Calu3 (cell line): ENCODE data around the gene FOXRED1. TPM values are rescaled to one million over a fixed set of nuclear protein-coding genes. Genes with fewer than 3 reads are reported as not detected.
"Not testable (repeated sequence)": the region's sequence is repeated elsewhere in the genome, so short reads cannot be mapped to it uniquely, and the experiment has no call there.

Source experiments
- BruUV-seq: library from RNA; stranded (reverse); fragments of 400-500 nt; replicated peaks from 2 replicates; lab custom pipeline; 2021; lab: Mats Ljungman, UMichigan
- CTCF ChIA-PET: fragments of 300-600 bp; sonication (Branson Sonifier 250); formaldehyde crosslinking; loops from one replicate; lab custom pipeline; 2022; ENCODE audit warnings: antibody characterized with exemption; lab: Charles Lee
- DNase-seq: peaks from one replicate; pipeline ENCODE4 v3.0.0; 2022
- H3K27ac Mint-ChIP-seq: one replicate; pipeline ENCODE4 v1.8.0; 2022; ENCODE audit warnings: mixed read lengths; ENCODE audit not compliant: unreplicated experiment
- H3K27me3 Mint-ChIP-seq: one replicate; pipeline ENCODE4 v1.8.0; 2022; ENCODE audit warnings: mixed read lengths; ENCODE audit not compliant: unreplicated experiment
- H3K36me3 Mint-ChIP-seq: one replicate; pipeline ENCODE4 v1.8.0; 2022; ENCODE audit warnings: mild to moderate bottlenecking, moderate library complexity, mixed read lengths; ENCODE audit not compliant: insufficient read depth, unreplicated experiment
- H3K4me1 Mint-ChIP-seq: one replicate; pipeline ENCODE4 v1.8.0; 2022; ENCODE audit warnings: mild to moderate bottlenecking, low read depth, mixed read lengths; ENCODE audit not compliant: unreplicated experiment
- H3K4me3 Mint-ChIP-seq: one replicate; pipeline ENCODE4 v1.8.0; 2022; ENCODE audit warnings: mild to moderate bottlenecking, low read depth, moderate library complexity, mixed read lengths; ENCODE audit not compliant: unreplicated experiment
- H3K9me3 Mint-ChIP-seq: one replicate; pipeline ENCODE4 v1.8.0; 2022; ENCODE audit warnings: low read depth, mixed read lengths; ENCODE audit not compliant: unreplicated experiment
- CTCF ChIP-seq: fragments of 200-600 bp; IDR thresholded peaks from one replicate; pipeline ENCODE4 v1.8.0; 2022; ENCODE audit warnings: antibody characterized with exemption; ENCODE audit not compliant: unreplicated experiment
- intact Hi-C: fragments of 100-400 bp; cut with micrococcal nuclease; formaldehyde crosslinking; loops from one replicate; pipeline ENCODE4 v1.10.0; 2022; ENCODE audit not compliant: unreplicated experiment
- total RNA-seq: library from RNA; stranded (reverse); gene quantifications from 2 replicates; pipeline ENCODE4 v1.2.3, GENCODE V29; 2022

FOXRED1 gene
- total RNA-seq, 1 experiment from 2014 or later, result 34.9 TPM

GRCh38 chr11:126307706-126308105 lies 38.8 kb downstream of the FOXRED1 start:
- Mint-ChIP-seq H3K27ac (no peak overlapping the region), H3K36me3 (peaks cover 19% of the 10 kb centered on the region), H3K4me1 (peaks cover 10% of the 10 kb centered on the region), H3K4me3 (no peak overlapping the region), H3K9me3 (no peaks in the 10 kb centered on the region), H3K27me3 (no peaks in the 10 kb centered on the region)
- BruUV-seq, result no TSS peak
- peak; percentile 15 for DNase-seq
- intact Hi-C loops, result loop anchor here (10.0 kb wide), 1 partner anchor 297 kb away; no protein-coding TSS in a partner anchor
- peak; percentile 17 for TF ChIP-seq CTCF
- CTCF ChIA-PET, result interaction anchor here (1.3 kb wide), 1 partner anchor 173 kb away, joined by 11 read pairs; no protein-coding TSS in a partner anchor

GRCh38 chr11:126308271-126308671 lies 39.3 kb downstream of the FOXRED1 start:
- H3K4me3 Mint-ChIP-seq, result no peak overlapping the region
- H3K36me3 Mint-ChIP-seq, result peaks cover 19% of the 10 kb centered on the region
- intact Hi-C loops, result loop anchor here (10.0 kb wide), 1 partner anchor 297 kb away; no protein-coding TSS in a partner anchor
- H3K9me3 Mint-ChIP-seq, result no peaks in the 10 kb centered on the region
- DNase-seq, result no peak
- no TSS peak for BruUV-seq
- H3K27me3 Mint-ChIP-seq, result no peaks in the 10 kb centered on the region
- CTCF ChIA-PET, result interaction anchor here (1.3 kb wide), 1 partner anchor 172 kb away, joined by 11 read pairs; no protein-coding TSS in a partner anchor
- no peak for TF ChIP-seq CTCF
- H3K27ac Mint-ChIP-seq, result no peak overlapping the region
- H3K4me1 Mint-ChIP-seq, result peaks cover 16% of the 10 kb centered on the region

GRCh38 chr11:126308771-126309170 lies 39.8 kb downstream of the FOXRED1 start:
- DNase-seq, BruUV-seq, CTCF ChIA-PET, H3K27ac Mint-ChIP-seq, H3K27me3 Mint-ChIP-seq, H3K4me3 Mint-ChIP-seq, H3K9me3 Mint-ChIP-seq: not testable (repeated sequence)
- peaks cover 16% of the 10 kb centered on the region for H3K36me3 Mint-ChIP-seq
- peaks cover 19% of the 10 kb centered on the region for H3K4me1 Mint-ChIP-seq
- intact Hi-C loops, result loop anchor here (10.0 kb wide), 1 partner anchor 296 kb away; no protein-coding TSS in a partner anchor

- Mint-ChIP-seq H3K27me3 (no peaks in the 10 kb centered on the region), H3K4me3 (no peak overlapping the region), H3K36me3 (peaks cover 5% of the 10 kb centered on the region), H3K9me3 (no peaks in the 10 kb centered on the region), H3K4me1 (peaks cover 11% of the 10 kb centered on the region), H3K27ac (no peak overlapping the region)
- DNase-seq, result peak; percentile 76
- intact Hi-C loops, result loop anchor here (1.0 to 5.0 kb wide), 3 partner anchors 47 to 170 kb away; partner anchors contain the start of gene ST3GAL4
- TF ChIP-seq CTCF, result peak; percentile 65
- no TSS peak for BruUV-seq
- CTCF ChIA-PET, result interaction anchor here (0.6 to 1.5 kb wide), 10 partner anchors 9 to 297 kb away, joined by 3 to 35 read pairs (median 4); partner anchors contain the start of gene ST3GAL4
Observed at GRCh38 chr11:126310200-126310991, 41.4 kb downstream of the FOXRED1 start.
